ENCODE data around the gene PSKH1.
"Not testable (repeated sequence)": the region's sequence is repeated elsewhere in the genome, so short reads cannot be mapped to it uniquely, and the experiment has no call there.

PSKH1 gene

GRCh38 chr16:67893743-67894399 is 817 bp downstream of the PSKH1 start:
- Histone ChIP-seq H3K27ac (ENCODE audit: low read length) (peak overlapping the region; percentile 92), H3K27me3 (ENCODE audit: low read depth, low read length) (no peaks in the 10 kb centered on the region), H3K4me1 (ENCODE audit: control insufficient read depth in 1 of 2, insufficient read depth in 2 of 2, low read length in 2 of 2) (peaks cover 15 to 31% of the 10 kb centered on the region in 2 donors), H3K4me3 (ENCODE audit: low read depth in 1 of 2, low read length in 2 of 2) (peak overlapping the region; percentile 85 to 95), H3K36me3 (ENCODE audit: control insufficient read depth in 1 of 2, insufficient read depth in 2 of 2, low read length in 2 of 2) (no peaks in the 10 kb centered on the region), H3K9me3 (ENCODE audit: control insufficient read depth in 1 of 2, low read length in 2 of 2) (no peaks in the 10 kb centered on the region)

- Histone ChIP-seq H3K27ac (ENCODE audit: low read length) (no peak overlapping the region), H3K36me3 (ENCODE audit: control insufficient read depth in 1 of 2, insufficient read depth in 2 of 2, low read length in 2 of 2) (no peaks in the 10 kb centered on the region), H3K9me3 (ENCODE audit: control insufficient read depth in 1 of 2, low read length in 2 of 2) (no peaks in the 10 kb centered on the region), H3K4me3 (ENCODE audit: low read depth in 1 of 2, low read length in 2 of 2) (no peak overlapping the region), H3K27me3 (ENCODE audit: low read depth, low read length) (no peaks in the 10 kb centered on the region), H3K4me1 (ENCODE audit: control insufficient read depth in 1 of 2, insufficient read depth in 2 of 2, low read length in 2 of 2) (peaks cover 15 to 31% of the 10 kb centered on the region in 2 donors)
Measured at GRCh38 chr16:67897231-67897630, 4.2 kb downstream of the PSKH1 start.

- Histone ChIP-seq H3K9me3 (ENCODE audit: control insufficient read depth in 1 of 2, low read length in 2 of 2) (no peaks in the 10 kb centered on the region), H3K36me3 (ENCODE audit: control insufficient read depth in 1 of 2, insufficient read depth in 2 of 2, low read length in 2 of 2) (peaks cover 0 to 5% of the 10 kb centered on the region in 2 donors), H3K4me3 (ENCODE audit: low read depth in 1 of 2, low read length in 2 of 2) (no peak overlapping the region), H3K27ac (ENCODE audit: low read length) (no peak overlapping the region), H3K4me1 (ENCODE audit: control insufficient read depth in 1 of 2, insufficient read depth in 2 of 2, low read length in 2 of 2) (peaks cover 2 to 10% of the 10 kb centered on the region in 2 donors), H3K27me3 (ENCODE audit: low read depth, low read length) (no peaks in the 10 kb centered on the region)
Measured at GRCh38 chr16:67901734-67902133, 8.7 kb downstream of the PSKH1 start.

- Histone ChIP-seq H3K36me3 (ENCODE audit: control insufficient read depth in 1 of 2, insufficient read depth in 2 of 2, low read length in 2 of 2) (peaks cover 0 to 5% of the 10 kb centered on the region in 2 donors), H3K27ac (ENCODE audit: low read length) (no peak overlapping the region), H3K4me3 (ENCODE audit: low read depth in 1 of 2, low read length in 2 of 2) (no peak overlapping the region)
Measured at GRCh38 chr16:67902831-67903230, 9.8 kb downstream of the PSKH1 start.

GRCh38 chr16:67907397-67908180 is 14.5 kb downstream of the PSKH1 start:
- H3K9me3 ChIP-seq (ENCODE audit: control insufficient read depth in 1 of 2, low read length in 2 of 2) = no peaks in the 10 kb centered on the region
- peaks cover 14 to 34% of the 10 kb centered on the region in 2 donors for H3K36me3 ChIP-seq (ENCODE audit: control insufficient read depth in 1 of 2, insufficient read depth in 2 of 2, low read length in 2 of 2)
- H3K4me3 ChIP-seq (ENCODE audit: low read depth in 1 of 2, low read length in 2 of 2) = no peak overlapping the region
- peaks cover 0 to 2% of the 10 kb centered on the region in 2 donors for H3K4me1 ChIP-seq (ENCODE audit: control insufficient read depth in 1 of 2, insufficient read depth in 2 of 2, low read length in 2 of 2)
- no peaks in the 10 kb centered on the region for H3K27me3 ChIP-seq (ENCODE audit: low read depth, low read length)
- no peak overlapping the region for H3K27ac ChIP-seq (ENCODE audit: low read length)

More at GRCh38 chr16:67902831-67903230, 9.8 kb downstream of the PSKH1 start:
- no peaks in the 10 kb centered on the region for H3K9me3 ChIP-seq (ENCODE audit: control insufficient read depth in 1 of 2, low read length in 2 of 2)
- H3K27me3 ChIP-seq (ENCODE audit: low read depth, low read length) = no peaks in the 10 kb centered on the region
- peaks cover 0 to 3% of the 10 kb centered on the region in 2 donors for H3K4me1 ChIP-seq (ENCODE audit: control insufficient read depth in 1 of 2, insufficient read depth in 2 of 2, low read length in 2 of 2)

- Histone ChIP-seq H3K27me3 (ENCODE audit: low read depth, low read length) (no peaks in the 10 kb centered on the region), H3K4me1 (ENCODE audit: control insufficient read depth in 1 of 2, insufficient read depth in 2 of 2, low read length in 2 of 2) (no peaks in the 10 kb centered on the region), H3K27ac (ENCODE audit: low read length) (no peak overlapping the region), H3K9me3 (ENCODE audit: control insufficient read depth in 1 of 2, low read length in 2 of 2) (no peaks in the 10 kb centered on the region), H3K4me3 (ENCODE audit: low read depth in 1 of 2, low read length in 2 of 2) (no peak overlapping the region), H3K36me3 (ENCODE audit: control insufficient read depth in 1 of 2, insufficient read depth in 2 of 2, low read length in 2 of 2) (peaks cover 19 to 34% of the 10 kb centered on the region in 2 donors)
Measured at GRCh38 chr16:67909056-67909742, 16.1 kb downstream of the PSKH1 start.

- Histone ChIP-seq H3K36me3 (ENCODE audit: control insufficient read depth in 1 of 2, insufficient read depth in 2 of 2, low read length in 2 of 2) (peaks cover 19 to 34% of the 10 kb centered on the region in 2 donors), H3K4me3 (ENCODE audit: low read depth in 1 of 2, low read length in 2 of 2) (no peak overlapping the region), H3K27ac (ENCODE audit: low read length) (no peak overlapping the region)
Measured at GRCh38 chr16:67910158-67910557, 17.1 kb downstream of the PSKH1 start.

GRCh38 chr16:67914758-67915495 is 21.9 kb downstream of the PSKH1 start:
- H3K27ac ChIP-seq (ENCODE audit: low read length) = no peak overlapping the region
- H3K36me3 ChIP-seq (ENCODE audit: control insufficient read depth in 1 of 2, insufficient read depth in 2 of 2, low read length in 2 of 2) = peaks cover 7 to 24% of the 10 kb centered on the region in 2 donors
- H3K4me3 ChIP-seq (ENCODE audit: low read depth in 1 of 2, low read length in 2 of 2) = no peak overlapping the region
- no peaks in the 10 kb centered on the region for H3K9me3 ChIP-seq (ENCODE audit: control insufficient read depth in 1 of 2, low read length in 2 of 2)
- no peaks in the 10 kb centered on the region for H3K27me3 ChIP-seq (ENCODE audit: low read depth, low read length)
- peaks cover 0 to 25% of the 10 kb centered on the region in 2 donors for H3K4me1 ChIP-seq (ENCODE audit: control insufficient read depth in 1 of 2, insufficient read depth in 2 of 2, low read length in 2 of 2)

More at GRCh38 chr16:67910158-67910557, 17.1 kb downstream of the PSKH1 start:
- H3K27me3 ChIP-seq (ENCODE audit: low read depth, low read length) = no peaks in the 10 kb centered on the region
- H3K9me3 ChIP-seq (ENCODE audit: control insufficient read depth in 1 of 2, low read length in 2 of 2) = no peaks in the 10 kb centered on the region
- no peaks in the 10 kb centered on the region for H3K4me1 ChIP-seq (ENCODE audit: control insufficient read depth in 1 of 2, insufficient read depth in 2 of 2, low read length in 2 of 2)

- not testable (repeated sequence) for H3K27ac ChIP-seq (ENCODE audit: low read length); H3K4me3 ChIP-seq (ENCODE audit: low read depth in 1 of 2, low read length in 2 of 2); H3K9me3 ChIP-seq (ENCODE audit: control insufficient read depth in 1 of 2, low read length in 2 of 2); H3K27me3 ChIP-seq (ENCODE audit: low read depth, low read length)
- Histone ChIP-seq H3K36me3 (ENCODE audit: control insufficient read depth in 1 of 2, insufficient read depth in 2 of 2, low read length in 2 of 2) (peaks cover 5 to 19% of the 10 kb centered on the region in 2 donors), H3K4me1 (ENCODE audit: control insufficient read depth in 1 of 2, insufficient read depth in 2 of 2, low read length in 2 of 2) (peaks cover 0 to 25% of the 10 kb centered on the region in 2 donors)
Measured at GRCh38 chr16:67915496-67915769, 22.4 kb downstream of the PSKH1 start.

- Histone ChIP-seq H3K36me3 (ENCODE audit: control insufficient read depth in 1 of 2, insufficient read depth in 2 of 2, low read length in 2 of 2) (peaks cover 5 to 13% of the 10 kb centered on the region in 2 donors), H3K4me1 (ENCODE audit: control insufficient read depth in 1 of 2, insufficient read depth in 2 of 2, low read length in 2 of 2) (peaks cover 0 to 25% of the 10 kb centered on the region in 2 donors), H3K27ac (ENCODE audit: low read length) (no peak overlapping the region), H3K4me3 (ENCODE audit: low read depth in 1 of 2, low read length in 2 of 2) (no peak overlapping the region), H3K27me3 (ENCODE audit: low read depth, low read length) (no peaks in the 10 kb centered on the region), H3K9me3 (ENCODE audit: control insufficient read depth in 1 of 2, low read length in 2 of 2) (no peaks in the 10 kb centered on the region)
Measured at GRCh38 chr16:67915831-67916723, 23.0 kb downstream of the PSKH1 start.

Data from muscle layer of duodenum (tissue), 2 donors.